Measurements from ENCODE around the gene LMOD3.

LMOD3 gene

GRCh38 chr3:69088063-69088462 lies 34.3 kb downstream of the LMOD3 start:
- no peak for DNase-seq

GRCh38 chr3:69087030-69087791 lies 35.2 kb downstream of the LMOD3 start:
- DNase-seq = no peak

GRCh38 chr3:69085833-69086722 lies 36.3 kb downstream of the LMOD3 start:
- peak; percentile 58 for DNase-seq

- no peak for DNase-seq
Measured at GRCh38 chr3:69085168-69085832, 37.1 kb downstream of the LMOD3 start.

GRCh38 chr3:69084326-69085167 lies 37.8 kb downstream of the LMOD3 start, which contains the start of gene ARL6IP5:
Gene ARL6IP5, plus strand, starts transcription at chr3:69084937. Its CDS starts 111 bp downstream, at chr3:69085048.
- DNase-seq = peak; percentile 78

GRCh38 chr3:69082805-69083204 lies 39.6 kb downstream of the LMOD3 start:
- no peak for DNase-seq

GRCh38 chr3:69082361-69082760 lies 40.0 kb downstream of the LMOD3 start:
- no peak for DNase-seq

- peak; percentile 71 for DNase-seq
Measured at GRCh38 chr3:69081583-69082262, 40.7 kb downstream of the LMOD3 start.

GRCh38 chr3:69080233-69080920 lies 42.0 kb downstream of the LMOD3 start, which contains the start of gene UBA3:
Gene UBA3, minus strand, starts transcription at chr3:69080365. Its CDS starts 12 bp downstream, at chr3:69080353.
- peak; percentile 78 for DNase-seq

GRCh38 chr3:69079269-69080159 lies 42.9 kb downstream of the LMOD3 start:
- DNase-seq = no peak

GRCh38 chr3:69072928-69073327 lies 49.5 kb downstream of the LMOD3 start:
- DNase-seq = no peak

- no peak for DNase-seq
Measured at GRCh38 chr3:69066121-69066520, 56.3 kb downstream of the LMOD3 start.

GRCh38 chr3:69065318-69065964 lies 57.0 kb downstream of the LMOD3 start:
- no peak for DNase-seq

- DNase-seq = no peak
Measured at GRCh38 chr3:69063636-69064035, 58.8 kb downstream of the LMOD3 start.

- no peak for DNase-seq
Measured at GRCh38 chr3:69059688-69060087, 62.7 kb downstream of the LMOD3 start.

- no peak for DNase-seq
Measured at GRCh38 chr3:69058947-69059224, 63.5 kb downstream of the LMOD3 start.

- no peak for DNase-seq
Measured at GRCh38 chr3:69058180-69058946, 64.0 kb downstream of the LMOD3 start.

All from NCI-H2171 treated with DMSO at 0.1 percent for 48 hours (cell line).